ENCODE results near the gene KAT2B.
A peak's percentile ranks its signal among the peaks of the same experiment; 100 is the strongest.

The KAT2B gene

GRCh38 chr3:20143519-20143918 is 103.3 kb downstream of the KAT2B start:
- no peak for DNase-seq (ENCODE audit: low read depth, low spot score)

GRCh38 chr3:20145874-20146273 is 105.6 kb downstream of the KAT2B start:
- no peak for DNase-seq (ENCODE audit: low read depth, low spot score)

- no peak for DNase-seq (ENCODE audit: low read depth, low spot score)
Measured at GRCh38 chr3:20146301-20146700, 106.1 kb downstream of the KAT2B start.

GRCh38 chr3:20147361-20147760 is 107.1 kb downstream of the KAT2B start:
- DNase-seq (ENCODE audit: low read depth, low spot score): no peak

- DNase-seq (ENCODE audit: low read depth, low spot score): no peak
Measured at GRCh38 chr3:20148466-20148865, 108.2 kb downstream of the KAT2B start.

- DNase-seq (ENCODE audit: low read depth, low spot score): no peak
Measured at GRCh38 chr3:20154078-20154477, 113.8 kb downstream of the KAT2B start.

- DNase-seq (ENCODE audit: low read depth, low spot score): no peak
Measured at GRCh38 chr3:20154928-20155327, 114.7 kb downstream of the KAT2B start.

GRCh38 chr3:20160230-20160629 is 120.0 kb downstream of the KAT2B start:
- DNase-seq (ENCODE audit: low read depth, low spot score): no peak

GRCh38 chr3:20161714-20162113 is 121.5 kb downstream of the KAT2B start:
- DNase-seq (ENCODE audit: low read depth, low spot score): no peak

- no peak for DNase-seq (ENCODE audit: low read depth, low spot score)
Measured at GRCh38 chr3:20173844-20174410, 133.7 kb downstream of the KAT2B start.

- DNase-seq (ENCODE audit: low read depth, low spot score): no peak
Measured at GRCh38 chr3:20181276-20181675, 141.0 kb downstream of the KAT2B start.

- no peak for DNase-seq (ENCODE audit: low read depth, low spot score)
Measured at GRCh38 chr3:20182206-20182605, 142.0 kb downstream of the KAT2B start.

- no peak for DNase-seq (ENCODE audit: low read depth, low spot score)
Measured at GRCh38 chr3:20185331-20185678, 145.1 kb downstream of the KAT2B start.

GRCh38 chr3:20185679-20186599 is 145.7 kb downstream of the KAT2B start, which contains the start of gene SGO1:
TSS of gene SGO1 (minus strand) at chr3:20186206. CDS start at chr3:20184027, 2,179 bp downstream.
- DNase-seq (ENCODE audit: low read depth, low spot score): peak; percentile 97

- DNase-seq (ENCODE audit: low read depth, low spot score): no peak
Measured at GRCh38 chr3:20186600-20187004, 146.4 kb downstream of the KAT2B start.

GRCh38 chr3:20190991-20191390 is 150.7 kb downstream of the KAT2B start:
- DNase-seq (ENCODE audit: low read depth, low spot score): no peak

GRCh38 chr3:20194793-20195460 is 154.7 kb downstream of the KAT2B start:
- no peak for DNase-seq (ENCODE audit: low read depth, low spot score)

- DNase-seq (ENCODE audit: low read depth, low spot score): no peak
Measured at GRCh38 chr3:20197775-20198174, 157.5 kb downstream of the KAT2B start.

- DNase-seq (ENCODE audit: low read depth, low spot score): no peak
Measured at GRCh38 chr3:20201143-20201542, 160.9 kb downstream of the KAT2B start.
